MCF 10A (cell line): Measurements from ENCODE around the gene AS3MT. TPM values are rescaled to one million over a fixed set of nuclear protein-coding genes. Genes with fewer than 3 reads are reported as not detected.
"Not testable (repeated sequence)": the region's sequence is repeated elsewhere in the genome, so short reads cannot be mapped to it uniquely, and the experiment has no call there.

Source experiments
- BruUV-seq: library from RNA; stranded (reverse); fragments of 400-500 nt; replicated peaks from 2 replicates; lab custom pipeline; 2021; lab: Mats Ljungman, UMichigan
- CTCF ChIA-PET: fragments of 300-600 bp; sonication (Branson Sonifier 250); formaldehyde crosslinking; extraction: SDS; loops from one replicate; lab custom pipeline; 2021; ENCODE audit warnings: antibody characterized with exemption, inconsistent platforms; lab: Yijun Ruan, JAX
- POLR2A ChIA-PET: fragments of 300-600, 350-650 bp; sonication (Branson Sonifier 250); formaldehyde crosslinking; extraction: SDS; loops from one replicate; lab custom pipeline; 2020; ENCODE audit warnings: antibody characterized with exemption, inconsistent platforms; lab: Yijun Ruan, JAX
- DNase-seq: peaks from one replicate; pipeline ENCODE4 v3.0.0-alpha.2; 2018; ENCODE audit not compliant: unreplicated experiment
- H3K27ac Mint-ChIP-seq: one replicate; pipeline ENCODE4 v1.8.0; 2022; ENCODE audit warnings: mild to moderate bottlenecking, low read depth, mixed read lengths; ENCODE audit not compliant: unreplicated experiment
- H3K27me3 Mint-ChIP-seq: one replicate; pipeline ENCODE4 v1.8.0; 2022; ENCODE audit warnings: mixed read lengths; ENCODE audit not compliant: insufficient read depth, unreplicated experiment
- H3K36me3 Mint-ChIP-seq: one replicate; pipeline ENCODE4 v1.8.0; 2022; ENCODE audit warnings: mild to moderate bottlenecking, moderate library complexity, mixed read lengths; ENCODE audit not compliant: insufficient read depth, unreplicated experiment
- H3K4me1 Mint-ChIP-seq: one replicate; pipeline ENCODE4 v1.8.0; 2022; ENCODE audit warnings: mixed read lengths; ENCODE audit not compliant: insufficient read depth, unreplicated experiment
- H3K4me3 Mint-ChIP-seq: one replicate; pipeline ENCODE4 v1.8.0; 2022; ENCODE audit warnings: mild to moderate bottlenecking, moderate library complexity, mixed read lengths; ENCODE audit not compliant: unreplicated experiment
- H3K9me3 Mint-ChIP-seq: one replicate; pipeline ENCODE4 v1.8.0; 2022; ENCODE audit warnings: mixed read lengths; ENCODE audit not compliant: unreplicated experiment
- CTCF ChIP-seq: fragments of 200-600 bp; IDR thresholded peaks from one replicate; pipeline ENCODE4 v1.8.0; 2022; ENCODE audit warnings: antibody characterized with exemption, mild to moderate bottlenecking; ENCODE audit not compliant: unreplicated experiment
- intact Hi-C: fragments of 100-400 bp; cut with micrococcal nuclease; formaldehyde crosslinking; loops from 2 replicates; pipeline ENCODE4 v1.14.1; 2022
- total RNA-seq: library from RNA; stranded (reverse); gene quantifications from 2 replicates; pipeline ENCODE4 v1.2.3, GENCODE V29; 2022

Gene AS3MT
- total RNA-seq, 1 experiment from 2014 or later = 0.26 TPM

DNA sequence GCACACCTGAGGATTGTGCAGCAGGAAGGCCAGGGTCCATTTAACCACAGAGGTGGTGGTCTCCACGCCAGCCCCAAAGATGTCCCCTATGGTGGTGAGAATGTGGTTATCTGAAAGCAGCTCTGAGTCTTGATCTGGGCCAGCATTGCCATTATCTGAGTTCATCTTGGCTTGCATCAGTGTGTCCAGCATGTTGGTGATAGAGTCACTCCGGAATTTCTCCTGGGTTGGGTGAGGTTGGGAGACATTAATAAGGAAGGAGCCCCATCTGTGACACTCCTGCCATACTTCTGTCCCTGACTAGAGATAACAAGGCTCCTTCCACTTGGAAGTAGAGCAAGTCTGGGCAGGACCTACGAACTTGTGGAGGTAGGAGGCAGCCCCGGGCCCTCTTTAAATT is 36.3 kb upstream of the AS3MT start:
- no peak for TF ChIP-seq CTCF
- Mint-ChIP-seq H3K27ac (no peak overlapping the region), H3K4me3 (no peak overlapping the region), H3K27me3 (no peaks in the 10 kb centered on the region), H3K4me1 (peaks cover 9% of the 10 kb centered on the region), H3K36me3 (no peaks in the 10 kb centered on the region), H3K9me3 (peaks cover 6% of the 10 kb centered on the region)
- CTCF ChIA-PET = interaction anchor here (0.6 to 8.3 kb wide), 5 partner anchors 58 to 423 kb away, joined by 3 to 124 read pairs (median 4); no protein-coding TSS in a partner anchor
- DNase-seq = no peak
- intact Hi-C loops = loop anchor here (10.0 kb wide), 1 partner anchor 502 kb away; no protein-coding TSS in a partner anchor
- BruUV-seq = no TSS peak
- POLR2A ChIA-PET = no interaction called here

DNA sequence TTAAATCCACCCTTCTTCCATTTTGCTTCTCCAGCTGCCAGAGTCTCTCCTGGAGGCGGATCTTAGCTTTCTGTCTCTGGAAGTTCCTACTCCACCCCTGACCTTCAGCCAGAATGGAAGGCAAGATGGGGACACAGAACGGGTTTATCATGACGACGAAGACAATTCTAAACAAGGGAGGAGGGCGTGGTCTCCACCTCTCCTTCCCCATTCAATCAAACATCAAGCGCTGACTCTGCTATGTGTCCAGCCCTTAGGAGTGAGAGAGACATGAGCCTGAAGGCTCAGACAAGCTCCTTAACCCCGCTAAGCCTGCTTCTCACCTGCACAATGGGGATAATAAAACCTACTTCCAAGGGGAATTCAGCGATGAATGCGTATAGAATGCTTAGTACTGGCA is 35.1 kb upstream of the AS3MT start:
- CTCF ChIA-PET = interaction anchor here (0.6 to 8.3 kb wide), 10 partner anchors 12 to 500 kb away, joined by 3 to 124 read pairs (median 3); no protein-coding TSS in a partner anchor
- DNase-seq = no peak
- Mint-ChIP-seq H3K36me3 (no peaks in the 10 kb centered on the region), H3K27me3 (peaks cover 3% of the 10 kb centered on the region), H3K4me3 (no peak overlapping the region), H3K4me1 (peaks cover 9% of the 10 kb centered on the region), H3K9me3 (peaks cover 17% of the 10 kb centered on the region), H3K27ac (no peak overlapping the region)
- POLR2A ChIA-PET = no interaction called here
- no TSS peak for BruUV-seq
- intact Hi-C loops = loop anchor here (10.0 kb wide), 1 partner anchor 501 kb away; no protein-coding TSS in a partner anchor
- no peak for TF ChIP-seq CTCF

DNA sequence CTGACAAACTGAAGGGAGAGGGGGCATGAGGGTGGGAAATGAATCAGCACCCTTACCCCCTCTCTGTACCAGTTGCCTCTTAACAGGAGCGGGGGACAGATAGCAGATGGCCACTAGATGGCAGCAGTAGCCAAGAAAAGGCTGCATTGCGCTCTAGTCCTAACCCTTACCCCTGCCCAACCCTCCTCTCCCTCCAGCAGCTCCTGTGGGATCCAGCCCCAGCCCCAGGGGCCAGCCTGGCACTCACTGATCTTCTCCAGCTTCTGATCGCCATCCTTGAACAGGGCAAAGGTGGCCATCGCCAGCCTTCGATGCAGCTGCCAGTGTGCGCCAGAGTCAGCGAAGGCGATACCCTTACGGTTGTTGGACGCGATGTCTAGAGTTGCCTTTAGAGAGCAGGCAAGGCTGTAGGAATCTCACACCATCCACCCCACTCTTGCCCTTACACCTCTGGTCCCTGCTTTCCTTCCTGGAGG is 34.2 kb upstream of the AS3MT start:
- H3K27me3 Mint-ChIP-seq = peaks cover 12% of the 10 kb centered on the region
- POLR2A ChIA-PET = interaction anchor here (1.6 kb wide), 1 partner anchor 66 kb away, joined by 7 read pairs; no protein-coding TSS in a partner anchor
- H3K4me1 Mint-ChIP-seq = peaks cover 9% of the 10 kb centered on the region
- TF ChIP-seq CTCF = peak; percentile 76
- H3K27ac Mint-ChIP-seq = no peak overlapping the region
- intact Hi-C loops = loop anchor here (1.0 to 10.0 kb wide), 7 partner anchors 66 to 647 kb away; no protein-coding TSS in a partner anchor
- H3K36me3 Mint-ChIP-seq = no peaks in the 10 kb centered on the region
- no TSS peak for BruUV-seq
- peak; percentile 82 for DNase-seq
- no peak overlapping the region for H3K4me3 Mint-ChIP-seq
- CTCF ChIA-PET = interaction anchor here (0.6 to 8.3 kb wide), 25 partner anchors 9 to 499 kb away, joined by 3 to 124 read pairs (median 3); no protein-coding TSS in a partner anchor
- peaks cover 21% of the 10 kb centered on the region for H3K9me3 Mint-ChIP-seq

DNA sequence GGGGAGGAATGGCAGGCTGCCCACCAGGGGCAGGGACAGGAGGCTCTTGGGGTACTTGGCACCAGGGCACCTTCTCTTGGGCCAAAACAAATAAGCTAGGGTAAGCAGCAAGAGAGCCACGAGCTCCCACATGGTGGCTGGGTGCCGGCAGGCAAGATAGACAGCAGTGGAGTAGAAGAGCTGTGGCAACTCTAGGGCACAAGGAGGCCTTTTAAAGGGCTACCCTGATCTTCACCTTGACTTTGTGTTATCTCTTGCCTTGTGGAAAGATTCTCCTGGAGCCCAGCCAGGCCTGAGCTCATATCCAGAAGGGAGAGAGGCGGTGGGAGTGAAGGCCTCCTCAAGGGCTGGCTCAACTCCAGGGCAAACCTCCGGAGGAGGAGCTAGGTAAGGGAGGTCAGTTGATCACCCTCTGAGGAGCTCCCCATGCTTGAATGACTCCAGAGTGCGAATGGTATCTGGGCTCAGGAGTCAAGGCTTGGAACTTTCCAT is 32.0 kb upstream of the AS3MT start, which contains the start of gene CYP17A1:
Gene CYP17A1, minus strand, starts transcription at position 184 of the 492 bp plus-strand sequence. Its CDS starts 52 bp downstream, at position 132.
- DNase-seq = no peak
- H3K27me3 Mint-ChIP-seq = peaks cover 28% of the 10 kb centered on the region
- H3K9me3 Mint-ChIP-seq = peaks cover 21% of the 10 kb centered on the region
- no peak within 1 kb of the TSS for H3K27ac Mint-ChIP-seq
- H3K4me1 Mint-ChIP-seq = peaks cover 9% of the 10 kb centered on the region
- intact Hi-C loops = loop anchor here (5.0 to 10.0 kb wide), 3 partner anchors 85 to 645 kb away; no protein-coding TSS in a partner anchor
- POLR2A ChIA-PET = no interaction called here
- no peak for TF ChIP-seq CTCF
- no peaks in the 10 kb centered on the region for H3K36me3 Mint-ChIP-seq
- no peak within 1 kb of the TSS for H3K4me3 Mint-ChIP-seq
- CTCF ChIA-PET = interaction anchor here (0.6 to 8.3 kb wide), 7 partner anchors 10 to 475 kb away, joined by 3 to 124 read pairs (median 5); no protein-coding TSS in a partner anchor
- no TSS peak for BruUV-seq

DNA sequence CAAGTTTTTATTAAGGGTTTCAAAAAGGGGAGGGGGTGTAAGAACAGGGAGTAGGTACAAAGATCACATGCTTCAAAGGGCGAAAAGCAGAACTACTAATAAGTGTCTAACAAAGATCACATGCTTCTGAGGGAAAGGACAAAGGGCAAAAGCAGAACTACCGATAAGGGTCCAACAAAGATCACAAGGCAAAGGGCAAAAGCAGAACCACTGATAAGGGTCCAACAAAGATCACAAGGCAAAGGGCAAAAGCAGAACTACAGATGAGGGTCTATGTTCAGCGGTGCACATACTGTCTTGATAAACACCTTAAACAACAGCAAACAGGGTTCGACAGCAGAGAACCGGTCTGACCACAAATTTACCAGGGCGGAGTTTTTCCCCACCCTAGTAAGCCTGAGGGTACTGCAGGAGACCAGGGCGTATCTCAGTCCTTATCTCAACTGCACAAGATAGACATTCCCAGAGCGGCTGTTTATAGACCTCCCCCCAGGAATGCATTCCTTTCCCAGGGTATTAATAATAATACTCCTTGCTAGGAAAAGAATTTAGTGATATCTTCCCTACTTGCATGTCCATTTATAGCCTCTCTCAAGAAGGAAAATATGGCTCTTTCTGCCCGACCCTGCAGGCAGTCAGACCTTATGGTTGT is 30.9 kb upstream of the AS3MT start:
- not testable (repeated sequence) for BruUV-seq
- intact Hi-C loops = loop anchor here (5.0 to 10.0 kb wide), 3 partner anchors 86 to 644 kb away; no protein-coding TSS in a partner anchor
- peaks cover 28% of the 10 kb centered on the region for H3K27me3 Mint-ChIP-seq

More for the DNA sequence above, 30.9 kb upstream of the AS3MT start:
- H3K4me1 Mint-ChIP-seq, H3K36me3 Mint-ChIP-seq, DNase-seq, H3K27ac Mint-ChIP-seq, H3K4me3 Mint-ChIP-seq, POLR2A ChIA-PET: not testable (repeated sequence)
- peaks cover 30% of the 10 kb centered on the region for H3K9me3 Mint-ChIP-seq
- CTCF ChIA-PET = interaction anchor here (3.8 to 8.3 kb wide), 2 partner anchors 9 to 63 kb away, joined by 28 to 124 read pairs; no protein-coding TSS in a partner anchor
